SK-N-SH (cell line): Measurements from ENCODE around the gene GPD1. TPM values are rescaled to one million over a fixed set of nuclear protein-coding genes. Genes with fewer than 3 reads are reported as not detected.

Experiments
- CTCF ChIA-PET: fragments of 300-600, 350-600 bp; formaldehyde crosslinking; extraction: SDS; loops from one replicate; lab custom pipeline; 2021; lab: Yijun Ruan, JAX
- POLR2A ChIA-PET: fragments of 350-600 bp; sonication (Branson Sonifier 250); formaldehyde crosslinking; extraction: SDS; loops from one replicate; lab custom pipeline; 2020; ENCODE audit warnings: antibody characterized with exemption, inconsistent platforms; lab: Yijun Ruan, JAX
- DNase-seq: peaks from one replicate; pipeline ENCODE4 v3.0.0; 2012
- H2AFZ ChIP-seq: fragments of 200-600 bp; sonication (generic); 2 replicates; pipeline ENCODE4 v1.8.1; 2016; ENCODE audit warnings: antibody characterized with exemption, mild to moderate bottlenecking, low read depth
- H3F3A ChIP-seq: fragments of 200-600 bp; sonication (generic); replicated peaks from 2 replicates; pipeline ENCODE3; 2016; ENCODE audit warnings: antibody characterized with exemption, mild to moderate bottlenecking; ENCODE audit not compliant: insufficient read depth
- H3K27ac ChIP-seq, 2 experiments: fragments of 200-500 bp in 1 of 2; fragments of 200-600 bp in 1 of 2; sonication (Bioruptor generic) in 1 of 2; sonication (generic), shearing (Covaris generic) in 1 of 2; 2 replicates each; pipeline versions ENCODE4 v1.5.1 to v1.6.1; 2014 to 2016; ENCODE audit warnings: low read depth in 2 of 2, inconsistent platforms in 1 of 2, low read length in 1 of 2, mild to moderate bottlenecking in 1 of 2, mixed read lengths in 1 of 2
- H3K27me3 ChIP-seq: fragments of 200-600 bp; sonication (generic), shearing (Covaris generic); 2 replicates; pipeline ENCODE4 v1.6.1; 2016; ENCODE audit warnings: mixed run types; ENCODE audit not compliant: insufficient read depth
- H3K36me3 ChIP-seq, 2 experiments: fragments of 200-500 bp in 1 of 2; fragments of 200-600 bp in 1 of 2; sonication (Bioruptor generic) in 1 of 2; sonication (generic) in 1 of 2; replicated peaks in 1 of 2; 2 replicates each; pipeline versions ENCODE3 to v1.5.1; 2014 to 2016; ENCODE audit warnings: low read length in 1 of 2, mild to moderate bottlenecking in 1 of 2; ENCODE audit not compliant: insufficient read depth in 2 of 2, control insufficient read depth in 1 of 2
- H3K4me1 ChIP-seq, 2 experiments: fragments of 200-500 bp in 1 of 2; fragments of 200-600 bp in 1 of 2; sonication (Bioruptor generic) in 1 of 2; sonication (generic), shearing (Covaris generic) in 1 of 2; 2 replicates each; pipeline versions ENCODE4 v1.5.1 to v1.6.1; 2014 to 2016; ENCODE audit warnings: low read depth in 1 of 2, low read length in 1 of 2, mixed run types in 1 of 2; ENCODE audit not compliant: insufficient read depth in 2 of 2, control insufficient read depth in 1 of 2
- H3K4me2 ChIP-seq: fragments of 200-600 bp; sonication (generic), shearing (Covaris generic); 2 replicates; pipeline ENCODE4 v1.6.1; 2017; ENCODE audit warnings: mixed run types
- H3K4me3 ChIP-seq, 2 experiments: fragments of 200-500 bp in 1 of 2; fragments of 200-600 bp in 1 of 2; sonication (Bioruptor generic) in 1 of 2; sonication (generic), shearing (Covaris generic) in 1 of 2; 2 replicates each; pipeline versions ENCODE4 v1.5.1 to v1.8.1; 2014 to 2016; ENCODE audit warnings: low read depth in 2 of 2, inconsistent platforms in 1 of 2, low read length in 1 of 2, mild to moderate bottlenecking in 1 of 2, mixed read lengths in 1 of 2, moderate library complexity in 1 of 2
- H3K79me2 ChIP-seq: fragments of 200-600 bp; sonication (generic); 2 replicates; pipeline ENCODE4 v1.8.1; 2017; ENCODE audit warnings: mild to moderate bottlenecking; ENCODE audit not compliant: insufficient read depth
- H3K9ac ChIP-seq: fragments of 200-600 bp; sonication (generic); 2 replicates; pipeline ENCODE4 v1.6.1; 2017; ENCODE audit warnings: mixed run types
- H3K9me2 ChIP-seq: fragments of 200-600 bp; sonication (generic); 2 replicates; pipeline ENCODE4 v1.6.1; 2017; ENCODE audit warnings: mixed run types
- H3K9me3 ChIP-seq: fragments of 200-600 bp; sonication (generic); 2 replicates; pipeline ENCODE4 v1.6.1; 2017; ENCODE audit warnings: mixed run types, mild to moderate bottlenecking, moderate library complexity
- H4K20me1 ChIP-seq: fragments of 200-600 bp; sonication (generic); 2 replicates; pipeline ENCODE4 v1.6.1; 2017; ENCODE audit warnings: mild to moderate bottlenecking, mixed run types; ENCODE audit not compliant: insufficient read depth
- CTCF ChIP-seq: fragments of 200-600 bp; sonication (generic); IDR thresholded peaks from 2 replicates; pipeline ENCODE4 v1.6.1; 2017; ENCODE audit warnings: antibody characterized with exemption, mild to moderate bottlenecking, moderate library complexity
- ELF1 ChIP-seq: IDR thresholded peaks from 2 replicates; pipeline ENCODE4 v1.4.0; 2012
- EZH2phosphoT487 ChIP-seq: fragments of 200-600 bp; sonication (generic); IDR thresholded peaks from 2 replicates; pipeline ENCODE4 v1.6.1; 2017; ENCODE audit warnings: low read depth, mixed run types, mild to moderate bottlenecking, antibody characterized with exemption, moderate library complexity, borderline replicate concordance
- FOXM1 ChIP-seq: IDR thresholded peaks from 2 replicates; pipeline ENCODE4 v1.4.0; 2012; ENCODE audit warnings: low read depth, mild to moderate bottlenecking
- GABPA ChIP-seq: IDR thresholded peaks from 2 replicates; pipeline ENCODE4 v1.4.0; 2012; ENCODE audit warnings: low read depth, mild to moderate bottlenecking
- SMC3 ChIP-seq: IDR thresholded peaks from 2 replicates; pipeline ENCODE4 v1.6.1; 2012; ENCODE audit warnings: low read depth, low read length, improper control_type of control experiment
- TCF12 ChIP-seq: IDR thresholded peaks from 2 replicates; pipeline ENCODE4 v1.4.0; 2012
- USF1 ChIP-seq: IDR thresholded peaks from 2 replicates; pipeline ENCODE4 v1.4.0; 2012; ENCODE audit warnings: low read depth, borderline replicate concordance
- YY1 ChIP-seq: IDR thresholded peaks from 2 replicates; pipeline ENCODE4 v1.4.0; 2012; ENCODE audit warnings: low read depth, mild to moderate bottlenecking
- WGBS: methylation state at CpG from one replicate; pipeline ENCODE4 v1.1.6; 2017; ENCODE audit warnings: low lambda C conversion rate; 5-methylcytosine and 5-hydroxymethylcytosine counted together
- polyA plus RNA-seq, 3 experiments: library from polyadenylated mRNA; depleted of rRNA; stranded (reverse); fragments of >200 nt; gene quantifications; 2 replicates each; pipeline ENCODE4 v1.2.3, GENCODE V29; 2012

GPD1 gene
- polyA plus RNA-seq, 1 of the 3 experiments (the other 2 are of a cell fraction): 0.07 TPM

GRCh38 chr12:50099302-50100008 lies 4.4 kb upstream of the GPD1 start (continued):
- no peak for TF ChIP-seq SMC3
- TF ChIP-seq, all 33 proteins: peak for 0

- TF ChIP-seq GABPA: no peak
- no peak for TF ChIP-seq USF1
- TF ChIP-seq FOXM1: no peak
- no peak for TF ChIP-seq ELF1
- TF ChIP-seq SMC3: no peak
- TF ChIP-seq YY1: no peak
- no peak for TF ChIP-seq TCF12
- TF ChIP-seq, all 33 proteins: peak for 0
- no peaks in the 10 kb centered on the region for H3K9me3 ChIP-seq
- ChIA-PET CTCF (interaction anchor here (1.2 to 12.3 kb wide), 6 partner anchors 11 to 71 kb away, joined by 3 to 96 read pairs (median 4); partner anchors contain the start of genes COX14 and SMARCD1), POLR2A (interaction anchor here (0.8 to 2.5 kb wide), 3 partner anchors 12 to 627 kb away, joined by 3 to 11 read pairs (median 4); partner anchors contain the start of genes COX14 and SMARCD1)
- peaks cover 39% of the 10 kb centered on the region for H3F3A ChIP-seq
- H3K36me3 ChIP-seq: peaks cover 44 to 49% of the 10 kb centered on the region in 2 experiments
- no peaks in the 10 kb centered on the region for H3K79me2 ChIP-seq
- H3K4me2 ChIP-seq: no peak overlapping the region
- no peak overlapping the region for H3K4me3 ChIP-seq
- no peak overlapping the region for H3K27ac ChIP-seq
- H2AFZ ChIP-seq: no peak overlapping the region
- no peaks in the 10 kb centered on the region for H3K9me2 ChIP-seq
- peaks cover 0 to 23% of the 10 kb centered on the region in 2 experiments; a peak in 1 of 4 replicates for H3K4me1 ChIP-seq
- WGBS: 95% methylated on average over 2 of the region's 3 CpGs
- no peaks in the 10 kb centered on the region for H3K27me3 ChIP-seq
- no peak for DNase-seq
- H3K9ac ChIP-seq: no peak overlapping the region
- no peaks in the 10 kb centered on the region for H4K20me1 ChIP-seq
Measured at GRCh38 chr12:50100561-50100960, 3.2 kb upstream of the GPD1 start.

- TF ChIP-seq SMC3 (peak; percentile 20; the same call in 1 of the 2 replicates), CTCF (peak; percentile 58), EZH2phosphoT487 (no peak)
- Histone ChIP-seq H3K27me3 (no peaks in the 10 kb centered on the region), H4K20me1 (no peaks in the 10 kb centered on the region), H3K79me2 (no peaks in the 10 kb centered on the region), H3K9me2 (no peaks in the 10 kb centered on the region), H3K4me3 (no peak overlapping the region), H3K9me3 (no peaks in the 10 kb centered on the region), H3K36me3 (peaks cover 34 to 38% of the 10 kb centered on the region in 2 experiments), H3K4me2 (no peak overlapping the region), H3K4me1 (peaks cover 0 to 23% of the 10 kb centered on the region in 2 experiments; a peak in 1 of 4 replicates), H3K27ac (peak overlapping the region in 1 of 2 experiments; percentile 28; a peak in 2 of 4 replicates), H3K9ac (no peak overlapping the region), H2AFZ (no peak overlapping the region), H3F3A (peaks cover 35% of the 10 kb centered on the region)
- DNase-seq: peak; percentile 51
- ChIA-PET CTCF (interaction anchor here (0.7 to 12.3 kb wide), 13 partner anchors 10 to 323 kb away, joined by 3 to 96 read pairs (median 4); partner anchors contain the start of gene COX14), POLR2A (interaction anchor here (0.7 to 2.5 kb wide), 3 partner anchors 11 to 16 kb away, joined by 3 to 11 read pairs (median 4); partner anchors contain the start of genes COX14 and SMARCD1)
- 80% methylated on average over 3 of the region's 3 CpGs for WGBS
Measured at GRCh38 chr12:50101663-50102062, 2.1 kb upstream of the GPD1 start.
